NT2/D1 (cell line): ENCODE measurements around the gene MAP3K5.
"Not testable (repeated sequence)": the region's sequence is repeated elsewhere in the genome, so short reads cannot be mapped to it uniquely, and the experiment has no call there.

Experiments
- DNase-seq: peaks from one replicate; pipeline ENCODE4 v3.0.0-alpha.2; 2011; ENCODE audit warnings: low read depth, low spot score
- H3K27me3 ChIP-seq: 2 replicates; pipeline ENCODE4 v1.6.0; 2011; ENCODE audit warnings: mild to moderate bottlenecking; ENCODE audit not compliant: insufficient read length, insufficient read depth
- H3K36me3 ChIP-seq: 2 replicates; pipeline ENCODE4 v1.6.1; 2011; ENCODE audit warnings: mild to moderate bottlenecking, low read length, mixed read lengths; ENCODE audit not compliant: insufficient read depth, insufficient read length
- H3K4me1 ChIP-seq: 2 replicates; pipeline ENCODE4 v1.5.1; 2011; ENCODE audit not compliant: insufficient read depth, insufficient read length
- H3K4me3 ChIP-seq: 2 replicates; pipeline ENCODE4 v1.5.1; 2011; ENCODE audit warnings: low read depth; ENCODE audit not compliant: insufficient read length
- H3K9ac ChIP-seq: 2 replicates; pipeline ENCODE4 v1.6.0; 2011; ENCODE audit warnings: low read depth; ENCODE audit not compliant: insufficient read length
- H3K9me3 ChIP-seq: 2 replicates; pipeline ENCODE4 v1.5.1; 2011; ENCODE audit warnings: mild to moderate bottlenecking, low read length; ENCODE audit not compliant: insufficient read depth
- SUZ12 ChIP-seq: IDR thresholded peaks from 2 replicates; pipeline ENCODE4 v1.6.1; 2011; ENCODE audit not compliant: insufficient read length, insufficient read depth; ENCODE audit errors: extremely low read depth
- YY1 ChIP-seq: IDR thresholded peaks from 2 replicates; pipeline ENCODE4 v1.6.1; 2011; ENCODE audit not compliant: insufficient read length, insufficient read depth
- ZNF274 ChIP-seq: IDR thresholded peaks from 2 replicates; pipeline ENCODE4 v1.6.1; 2011; ENCODE audit warnings: mild to moderate bottlenecking, low read depth, low read length

The MAP3K5 gene

DNA sequence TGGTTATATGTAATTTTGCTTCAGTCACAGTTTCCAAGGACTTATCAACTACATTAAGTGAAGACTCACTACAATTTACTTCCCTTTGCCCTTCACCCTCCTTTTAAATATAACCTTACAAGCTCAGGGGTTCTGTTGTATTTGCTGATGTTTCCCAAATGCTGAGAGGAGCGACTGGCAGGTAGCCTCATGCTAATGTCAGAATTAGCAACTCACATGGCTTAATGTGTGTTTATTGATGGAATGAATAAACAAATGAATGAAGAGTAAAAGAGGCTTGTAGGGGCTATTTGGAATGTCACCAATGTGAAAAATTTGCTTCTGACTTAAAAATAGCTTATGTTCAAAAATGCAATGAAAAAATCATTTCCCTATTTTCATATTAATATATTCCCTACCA lies 200.7 kb downstream of the MAP3K5 start:
- no peaks in the 10 kb centered on the region; the same call in 1 of the 2 replicates for H3K9me3 ChIP-seq
- no peak for TF ChIP-seq ZNF274
- H3K4me3 ChIP-seq = no peak overlapping the region
- H3K4me1 ChIP-seq = no peaks in the 10 kb centered on the region
- H3K36me3 ChIP-seq = peaks cover 2% of the 10 kb centered on the region
- no peaks in the 10 kb centered on the region for H3K27me3 ChIP-seq
- H3K9ac ChIP-seq = no peak overlapping the region
- DNase-seq = no peak

DNA sequence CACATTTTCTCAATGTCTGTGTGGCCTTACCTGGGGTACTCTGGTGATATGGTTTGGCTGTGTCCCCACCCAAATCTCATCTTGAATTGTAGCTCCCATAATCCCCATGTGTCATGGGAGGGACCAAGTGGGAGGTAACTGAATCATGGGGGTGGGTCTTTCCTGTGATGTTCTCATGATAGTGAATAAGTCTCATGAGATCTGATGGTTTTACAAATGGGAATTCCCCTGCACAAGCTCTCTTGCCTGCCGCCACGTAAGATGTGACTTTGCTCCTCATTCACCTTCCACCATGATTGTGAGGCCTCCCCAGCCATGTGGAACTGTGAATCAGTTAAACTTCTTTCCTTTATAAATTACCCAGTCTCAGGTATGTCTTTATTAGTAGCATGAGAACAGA lies 201.4 kb downstream of the MAP3K5 start:
- not testable (repeated sequence) for DNase-seq, H3K36me3 ChIP-seq, H3K9ac ChIP-seq, H3K4me3 ChIP-seq, H3K4me1 ChIP-seq, H3K27me3 ChIP-seq, H3K9me3 ChIP-seq

DNA sequence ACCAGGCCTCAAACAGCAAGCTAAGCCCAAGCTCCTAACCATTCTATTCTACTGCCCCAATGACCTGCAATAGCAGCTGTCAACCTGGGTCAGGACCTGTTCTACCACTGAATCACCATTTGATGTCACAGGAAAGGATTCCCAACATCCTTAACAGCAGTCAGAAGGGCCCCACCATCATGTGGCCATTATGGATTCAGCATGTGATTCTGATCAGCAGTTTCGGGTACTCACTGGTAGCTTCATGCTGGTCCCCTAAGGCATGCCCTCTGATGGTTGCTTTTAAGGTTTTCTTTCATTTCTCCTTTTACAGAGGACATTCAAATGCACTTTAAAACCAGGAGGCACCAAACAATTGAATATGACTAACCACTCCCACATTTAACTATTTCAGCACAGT lies 204.8 kb downstream of the MAP3K5 start:
- TF ChIP-seq SUZ12 = no peak
- no peak for TF ChIP-seq ZNF274
- no peak for TF ChIP-seq YY1
- H3K4me1 ChIP-seq = no peaks in the 10 kb centered on the region
- H3K36me3 ChIP-seq = peaks cover 2% of the 10 kb centered on the region
- H3K27me3 ChIP-seq = no peaks in the 10 kb centered on the region
- DNase-seq = no peak
- no peak overlapping the region for H3K4me3 ChIP-seq
- H3K9ac ChIP-seq = no peak overlapping the region
- H3K9me3 ChIP-seq = no peaks in the 10 kb centered on the region; the same call in 1 of the 2 replicates

DNA sequence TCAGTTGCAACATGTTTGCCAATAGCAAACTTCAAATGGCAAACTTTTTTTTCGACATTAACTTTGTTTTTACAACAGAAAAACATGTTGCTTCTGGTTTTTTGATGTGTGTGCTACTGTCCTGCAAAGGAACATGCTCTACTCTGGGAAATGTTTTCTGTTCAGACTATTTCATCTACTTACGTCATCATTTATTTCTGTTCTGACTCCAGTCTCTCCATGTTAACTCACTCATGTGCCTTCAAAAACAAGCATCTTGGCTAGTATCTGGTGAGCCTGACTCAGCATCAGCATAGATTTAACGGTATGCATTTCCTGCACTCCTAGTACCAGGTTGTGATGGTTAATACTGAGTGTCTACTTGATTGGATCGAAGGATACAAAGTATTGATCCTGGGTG lies 206.0 kb downstream of the MAP3K5 start:
- TF ChIP-seq SUZ12 (no peak), ZNF274 (no peak), YY1 (no peak)
- Histone ChIP-seq H3K36me3 (peaks cover 2% of the 10 kb centered on the region), H3K27me3 (no peaks in the 10 kb centered on the region), H3K4me3 (no peak overlapping the region), H3K9ac (no peak overlapping the region), H3K9me3 (no peaks in the 10 kb centered on the region; the same call in 1 of the 2 replicates), H3K4me1 (no peaks in the 10 kb centered on the region)
- DNase-seq = no peak

DNA sequence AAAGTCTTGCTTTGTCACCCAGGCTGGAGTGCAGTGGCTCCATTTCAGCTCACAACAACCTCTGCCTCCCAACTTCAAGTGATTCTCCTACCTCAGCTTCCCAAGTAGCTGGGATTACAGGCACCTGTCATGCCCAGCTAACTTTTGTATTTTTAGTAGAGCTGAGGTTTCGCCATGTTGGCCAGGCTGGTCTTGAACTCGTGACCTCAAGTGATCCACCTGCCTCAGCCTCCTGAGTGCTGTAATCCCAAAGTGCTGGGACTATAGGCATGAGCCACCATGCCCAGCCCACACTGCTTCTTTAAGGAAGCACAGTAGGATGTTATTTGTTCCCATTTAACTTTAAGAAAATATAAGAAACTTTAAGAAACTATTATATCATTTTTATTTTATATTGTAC lies 206.8 kb downstream of the MAP3K5 start:
- not testable (repeated sequence) for H3K27me3 ChIP-seq, H3K4me3 ChIP-seq, DNase-seq, H3K36me3 ChIP-seq, H3K4me1 ChIP-seq, H3K9ac ChIP-seq, H3K9me3 ChIP-seq

DNA sequence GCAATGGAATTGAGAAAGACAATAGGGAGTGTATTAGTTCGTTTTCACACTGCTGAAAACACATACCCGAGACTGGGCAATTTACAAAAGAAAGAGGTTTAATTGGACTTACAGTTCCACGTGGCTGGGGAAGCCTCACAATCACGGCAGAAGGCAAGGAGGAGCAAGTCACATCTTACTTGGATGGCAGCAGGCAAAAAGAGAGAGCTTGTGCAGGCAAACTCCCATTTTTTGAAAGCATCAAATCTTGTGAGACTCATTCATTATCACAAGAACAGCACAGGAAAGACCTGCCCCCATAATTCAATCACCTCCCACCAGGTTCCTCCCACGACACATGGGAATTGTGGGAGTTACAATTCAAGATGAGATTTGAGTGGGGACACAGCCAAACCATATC lies 208.0 kb downstream of the MAP3K5 start:
- H3K9ac ChIP-seq, H3K27me3 ChIP-seq, H3K4me1 ChIP-seq, H3K4me3 ChIP-seq, DNase-seq, H3K36me3 ChIP-seq, H3K9me3 ChIP-seq: not testable (repeated sequence)

DNA sequence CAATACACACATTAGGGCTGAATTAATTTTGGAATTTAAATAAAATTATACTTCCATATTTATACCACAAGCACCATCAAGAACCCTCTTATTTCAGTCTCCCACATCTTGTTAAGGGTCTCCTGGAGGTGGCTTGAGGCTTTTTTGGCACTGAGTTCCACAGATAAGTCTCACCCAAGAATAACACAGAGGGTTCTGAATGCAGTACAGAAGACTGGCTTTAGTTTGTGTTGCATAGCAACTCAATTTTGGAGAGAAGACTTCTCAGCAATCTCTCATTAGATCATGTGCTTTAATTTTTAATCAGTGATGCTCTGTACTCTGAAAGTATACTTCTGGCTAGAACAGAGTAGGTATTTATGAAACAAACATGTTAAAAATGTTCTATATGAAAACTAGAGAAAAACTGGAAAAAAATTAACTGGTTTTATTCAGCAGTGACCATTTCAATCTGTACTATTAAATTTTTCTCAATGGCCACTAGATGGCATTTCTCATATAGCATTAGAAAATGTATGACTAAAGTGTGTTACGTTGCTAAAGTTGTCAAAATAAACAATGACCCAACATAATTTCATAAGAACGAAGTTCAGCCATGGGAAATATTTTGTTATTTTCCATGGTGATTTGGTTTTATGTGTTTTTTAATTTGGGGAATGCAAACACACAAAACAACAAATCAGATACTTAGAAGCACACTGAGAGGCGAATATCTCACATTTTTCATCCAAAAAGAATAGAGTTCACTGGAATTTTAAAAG lies 209.4 kb downstream of the MAP3K5 start:
- H3K4me3 ChIP-seq = no peak overlapping the region
- no peaks in the 10 kb centered on the region for H3K27me3 ChIP-seq
- H3K9ac ChIP-seq = no peak overlapping the region
- no peaks in the 10 kb centered on the region for H3K9me3 ChIP-seq
- H3K36me3 ChIP-seq = no peaks in the 10 kb centered on the region
- H3K4me1 ChIP-seq = no peaks in the 10 kb centered on the region
- no peak for DNase-seq
- TF ChIP-seq ZNF274 = no peak
- no peak for TF ChIP-seq YY1
- TF ChIP-seq SUZ12 = no peak

DNA sequence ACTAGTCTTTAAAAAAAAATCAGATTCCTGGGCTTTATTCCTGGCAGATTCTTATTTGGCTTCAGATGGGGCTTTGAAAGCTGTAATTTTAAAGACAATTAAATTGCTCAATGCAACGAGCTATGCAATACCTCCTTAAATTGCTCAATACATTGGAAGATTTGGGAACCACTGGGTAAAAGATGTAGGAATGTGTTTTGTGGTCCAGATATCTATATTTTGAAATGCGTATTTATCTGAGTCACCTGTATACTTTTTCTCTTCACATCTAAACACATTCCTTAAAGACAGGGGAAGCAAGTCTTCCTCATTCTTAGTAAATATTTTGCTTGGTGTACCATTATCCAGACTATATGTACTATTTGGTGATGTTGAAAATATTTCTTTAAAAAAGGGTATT lies 212.5 kb downstream of the MAP3K5 start:
- no peaks in the 10 kb centered on the region for H3K4me1 ChIP-seq
- no peak overlapping the region for H3K9ac ChIP-seq
- H3K9me3 ChIP-seq = no peaks in the 10 kb centered on the region
- DNase-seq = no peak
- H3K36me3 ChIP-seq = no peaks in the 10 kb centered on the region
- TF ChIP-seq ZNF274 (no peak), YY1 (no peak), SUZ12 (no peak)
- no peaks in the 10 kb centered on the region for H3K27me3 ChIP-seq
- no peak overlapping the region for H3K4me3 ChIP-seq
